Activated CD8-positive, alpha-beta memory T cell treated with anti-CD3 and anti-CD28 coated beads for 4 hours (primary cell): ENCODE data around the gene PLEKHN1.
"Not testable (repeated sequence)": the region's sequence is repeated elsewhere in the genome, so short reads cannot be mapped to it uniquely, and the experiment has no call there.

Experiments used
- DNase-seq, 2 donors: peaks; one replicate each; pipeline ENCODE4 v3.0.0-alpha.2; 2020; ENCODE audit warnings: low read depth in 2 of 2

Gene PLEKHN1

DNA sequence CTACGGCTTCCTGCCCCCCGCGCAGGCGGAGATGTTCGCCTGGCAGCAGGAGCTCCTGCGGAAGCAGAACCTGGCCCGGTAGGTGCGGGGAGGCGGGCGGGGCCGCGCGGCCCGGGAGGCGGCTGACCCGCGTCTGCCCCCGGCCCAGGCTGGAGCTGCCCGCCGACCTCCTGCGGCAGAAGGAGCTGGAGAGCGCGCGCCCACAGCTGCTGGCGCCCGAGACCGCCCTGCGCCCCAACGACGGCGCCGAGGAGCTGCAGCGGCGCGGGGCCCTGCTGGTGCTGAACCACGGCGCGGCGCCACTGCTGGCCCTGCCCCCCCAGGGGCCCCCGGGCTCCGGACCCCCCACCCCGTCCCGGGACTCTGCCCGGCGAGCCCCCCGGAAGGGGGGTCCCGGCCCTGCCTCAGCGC is 23.9 kb upstream of the PLEKHN1 start:
- no peak for DNase-seq

DNA sequence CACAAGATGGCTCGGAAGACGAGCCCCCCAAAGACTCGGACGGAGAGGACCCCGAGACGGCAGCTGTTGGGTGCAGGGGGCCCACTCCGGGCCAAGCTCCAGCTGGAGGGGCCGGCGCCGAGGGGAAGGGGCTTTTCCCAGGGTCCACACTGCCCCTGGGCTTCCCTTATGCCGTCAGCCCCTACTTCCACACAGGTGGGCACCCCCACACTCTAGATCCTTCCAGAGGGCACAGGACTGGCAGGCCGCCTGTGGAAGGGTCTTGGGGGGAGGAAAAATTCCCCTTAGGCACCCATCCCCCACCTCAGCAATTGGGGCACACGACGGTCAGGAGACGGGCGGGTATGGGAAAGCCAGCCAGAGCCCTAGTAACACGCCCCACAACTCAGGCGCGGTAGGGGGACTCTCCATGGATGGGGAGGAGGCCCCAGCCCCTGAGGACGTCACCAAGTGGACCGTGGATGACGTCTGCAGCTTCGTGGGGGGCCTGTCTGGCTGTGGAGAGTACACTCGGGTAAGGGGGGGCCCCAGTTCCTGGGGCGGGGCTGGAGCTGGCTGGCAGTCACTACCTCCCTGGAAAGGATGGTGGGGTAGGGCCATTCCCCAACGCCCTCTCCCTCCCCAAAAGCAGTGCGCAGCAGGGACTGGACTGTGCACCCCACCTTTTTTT is 23.3 kb upstream of the PLEKHN1 start:
- DNase-seq: no peak

DNA sequence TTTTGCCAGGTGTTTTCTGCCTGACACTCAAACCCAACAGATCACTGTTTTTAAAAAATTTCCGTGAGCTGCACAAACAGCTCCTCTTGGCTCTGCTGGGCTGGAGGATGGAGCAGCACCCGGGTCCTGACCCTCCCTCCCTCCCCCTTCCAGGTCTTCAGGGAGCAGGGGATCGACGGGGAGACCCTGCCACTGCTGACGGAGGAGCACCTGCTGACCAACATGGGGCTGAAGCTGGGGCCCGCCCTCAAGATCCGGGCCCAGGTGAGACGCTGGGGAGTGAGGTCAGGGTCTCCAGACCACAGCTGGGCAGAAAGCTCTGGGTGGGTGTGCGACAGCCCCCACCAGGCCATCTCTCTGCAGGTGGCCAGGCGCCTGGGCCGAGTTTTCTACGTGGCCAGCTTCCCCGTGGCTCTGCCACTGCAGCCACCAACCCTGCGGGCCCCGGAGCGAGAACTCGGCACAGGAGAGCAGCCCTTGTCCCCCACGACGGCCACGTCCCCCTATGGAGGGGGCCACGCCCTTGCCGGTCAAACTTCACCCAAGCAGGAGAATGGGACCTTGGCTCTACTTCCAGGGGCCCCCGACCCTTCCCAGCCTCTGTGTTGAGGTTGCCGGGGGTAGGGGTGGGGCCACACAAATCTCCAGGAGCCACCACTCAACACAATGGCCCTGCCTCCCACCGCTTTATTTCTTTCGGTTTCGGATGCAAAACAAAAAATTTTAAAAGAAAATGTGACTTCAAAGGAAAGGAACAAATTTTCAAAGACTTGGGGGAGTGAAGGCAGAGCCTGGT is 22.5 kb upstream of the PLEKHN1 start:
- DNase-seq: no peak

DNA sequence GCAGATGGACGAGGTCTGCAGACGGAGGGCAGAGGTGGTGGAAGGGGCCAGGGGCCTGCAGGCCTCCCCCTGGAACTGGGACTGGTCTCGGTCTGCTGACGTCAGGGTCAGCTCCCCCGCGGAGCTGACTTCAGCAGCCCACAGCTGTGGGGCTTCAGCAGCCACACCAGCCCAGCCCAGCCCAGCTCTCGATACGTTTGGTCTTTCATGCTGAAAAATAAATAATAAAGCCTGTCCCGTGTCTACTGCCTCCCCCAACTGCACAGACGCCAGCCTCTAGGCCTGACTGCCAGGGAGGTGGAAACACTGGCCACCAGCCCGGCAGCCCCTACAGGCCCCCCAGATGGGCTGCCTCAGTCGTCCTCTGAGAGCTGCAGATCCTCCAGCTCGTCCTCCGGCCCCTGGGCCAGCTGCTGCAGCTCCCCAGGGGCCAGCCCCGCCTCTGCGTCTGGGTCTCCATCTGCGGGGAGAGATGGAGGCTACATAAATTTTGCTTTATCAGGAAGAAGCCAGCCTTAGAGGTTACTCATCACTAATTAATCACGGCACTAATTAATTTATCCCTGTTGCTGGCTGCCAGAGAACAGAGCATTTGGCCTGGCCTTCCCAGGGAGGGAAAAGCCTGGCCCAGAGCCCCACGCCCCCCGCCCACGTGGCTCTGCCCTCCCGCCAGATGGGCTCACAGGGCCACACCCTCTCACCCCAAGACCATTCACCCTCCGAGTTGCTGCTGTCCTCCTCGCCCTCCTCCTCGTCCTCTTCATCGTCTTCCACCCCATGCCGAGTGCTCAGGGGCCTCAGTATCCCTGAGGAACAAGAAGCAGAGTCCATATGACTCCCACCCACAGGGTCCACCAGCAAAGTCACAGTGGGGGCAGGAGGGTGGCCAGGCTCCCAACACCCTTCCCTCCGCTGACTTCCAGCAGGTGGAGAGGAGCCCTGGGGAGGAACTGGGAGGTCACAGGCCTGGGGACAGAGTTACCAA is 21.6 kb upstream of the PLEKHN1 start:
- DNase-seq: no peak

DNA sequence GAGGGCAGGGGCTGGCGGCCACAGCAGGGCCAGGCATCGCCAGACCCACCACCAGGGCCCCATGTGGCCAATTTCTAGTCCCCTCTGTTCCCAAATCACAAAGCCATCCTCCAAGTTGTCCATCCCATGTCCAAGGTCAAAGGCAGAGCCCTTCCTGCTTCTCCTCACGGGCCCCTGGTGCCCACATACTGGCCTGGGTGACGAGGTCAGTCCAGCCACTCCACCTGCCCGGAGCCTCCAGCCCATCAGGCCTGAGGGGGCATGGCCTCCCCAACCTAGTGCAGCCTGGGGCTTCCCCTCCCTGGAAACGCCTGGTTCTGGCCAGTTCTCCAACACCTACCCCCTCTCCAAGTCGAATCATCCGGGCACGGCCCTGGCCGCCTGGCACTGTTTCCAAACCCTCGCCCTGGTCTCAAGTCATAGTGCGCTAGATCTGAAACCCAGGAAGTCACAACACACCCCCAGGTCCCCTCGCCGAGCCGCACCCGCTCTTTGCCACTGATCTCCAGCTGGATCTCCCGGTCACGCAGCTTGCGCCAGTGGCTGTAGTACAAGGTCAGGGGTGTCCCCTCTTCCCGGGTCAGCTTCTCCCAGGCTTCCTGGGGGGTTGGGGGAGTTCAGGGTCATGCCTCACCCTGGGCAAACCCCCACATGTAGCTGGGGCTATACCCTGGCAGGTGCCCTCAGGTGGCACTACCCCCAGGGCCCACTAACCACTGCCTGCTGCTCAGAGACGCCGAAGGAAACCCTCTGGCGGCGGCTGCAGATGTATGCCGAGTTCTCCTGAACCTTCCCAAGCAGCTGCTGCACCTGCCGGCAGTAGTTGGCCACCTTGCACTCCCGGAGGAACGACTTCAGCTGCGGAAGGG is 20.4 kb upstream of the PLEKHN1 start:
- no peak for DNase-seq

DNA sequence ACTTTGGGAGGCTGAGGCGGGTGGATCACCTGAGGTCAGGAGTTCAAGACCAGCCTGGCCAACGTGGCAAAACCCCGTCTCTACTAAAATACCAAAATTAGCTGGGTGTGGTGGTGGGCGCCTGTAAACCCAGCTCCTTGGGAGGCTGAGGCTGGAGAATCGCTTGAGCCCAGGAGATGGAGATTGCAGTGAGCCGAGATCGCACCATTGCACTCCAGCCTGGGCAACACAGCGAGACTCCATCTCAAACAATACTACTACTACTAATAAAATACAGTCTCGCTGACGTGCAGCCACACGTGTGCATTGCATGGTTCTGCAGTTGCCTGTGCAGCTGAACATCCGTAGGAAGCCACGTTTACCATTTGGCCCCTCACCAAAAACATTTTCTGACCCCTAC is 19.5 kb upstream of the PLEKHN1 start:
- DNase-seq: not testable (repeated sequence)

DNA sequence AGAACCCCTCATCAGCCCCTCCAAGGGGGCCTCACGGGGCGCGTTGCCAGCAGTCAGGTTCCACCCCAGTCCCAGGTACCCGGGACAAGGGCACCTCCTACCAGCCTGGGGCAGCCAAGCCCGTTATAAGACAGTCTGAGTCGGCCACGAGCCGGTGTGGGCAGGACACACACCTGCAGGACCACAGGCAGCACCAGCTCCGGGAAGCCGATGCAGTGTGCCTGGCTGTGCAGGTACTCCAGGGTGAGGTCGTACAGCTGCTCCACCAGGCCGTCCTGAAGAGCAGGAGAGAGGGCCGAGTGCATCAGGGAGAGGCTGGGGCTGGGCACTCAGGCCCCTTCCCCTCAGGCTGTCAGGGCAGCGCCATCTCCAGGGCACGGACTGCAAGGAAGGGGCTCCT is 18.3 kb upstream of the PLEKHN1 start:
- DNase-seq: no peak

DNA sequence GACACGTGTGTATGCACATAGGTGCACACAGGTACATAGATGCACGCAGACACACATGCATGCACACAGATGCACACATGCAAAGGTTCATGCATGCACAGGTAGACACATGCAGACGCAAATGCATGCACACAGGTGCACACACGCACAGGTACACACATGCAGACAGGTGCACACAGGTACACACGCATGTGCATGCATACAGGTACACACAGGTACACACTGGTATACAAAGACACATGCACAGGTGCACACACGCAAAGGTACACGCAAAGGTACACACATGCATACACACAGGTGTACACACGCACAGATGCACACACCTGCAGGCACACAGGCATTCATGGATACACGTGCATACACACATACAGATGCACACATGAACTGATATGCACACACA is 16.0 kb upstream of the PLEKHN1 start:
- no peak for DNase-seq

DNA sequence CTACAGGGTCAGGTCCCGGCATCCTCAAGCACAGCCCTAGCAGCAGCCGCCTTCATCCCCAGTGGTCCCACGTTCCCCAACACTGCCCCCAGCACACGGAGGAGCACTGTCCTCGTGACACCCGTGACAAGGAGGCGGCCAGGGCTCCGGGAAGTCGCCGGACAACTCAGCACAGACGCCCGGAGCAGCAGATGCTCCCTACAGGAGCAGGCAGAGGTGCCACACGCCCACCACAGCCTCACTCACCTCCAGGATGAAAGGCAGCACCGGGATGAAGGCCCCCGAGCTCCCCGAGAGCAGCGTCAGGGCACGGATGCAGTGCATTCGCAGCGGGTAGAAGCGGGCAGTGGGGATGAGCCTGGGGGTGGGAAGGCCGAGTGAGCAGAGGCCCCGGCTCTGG is 15.4 kb upstream of the PLEKHN1 start:
- no peak for DNase-seq

DNA sequence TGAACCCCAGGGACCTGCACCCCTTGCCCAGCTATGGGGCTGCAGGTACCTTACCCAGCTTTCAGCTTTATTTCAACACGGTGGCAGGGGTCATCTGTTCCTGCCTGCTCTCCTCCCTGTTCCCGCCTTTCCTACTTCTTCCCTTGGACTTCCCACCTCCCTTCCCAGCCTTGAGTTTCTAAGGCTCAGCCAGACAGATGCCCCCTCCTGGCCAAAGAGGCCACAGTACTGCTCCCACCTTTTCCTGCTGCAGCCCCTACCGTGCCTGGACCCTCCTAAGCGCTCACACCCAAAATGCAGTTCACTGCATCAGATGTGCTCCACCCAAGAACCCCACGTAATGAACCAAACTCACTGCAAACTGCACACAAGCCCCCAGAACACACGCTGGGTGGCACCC is 14.9 kb upstream of the PLEKHN1 start:
- DNase-seq: no peak

DNA sequence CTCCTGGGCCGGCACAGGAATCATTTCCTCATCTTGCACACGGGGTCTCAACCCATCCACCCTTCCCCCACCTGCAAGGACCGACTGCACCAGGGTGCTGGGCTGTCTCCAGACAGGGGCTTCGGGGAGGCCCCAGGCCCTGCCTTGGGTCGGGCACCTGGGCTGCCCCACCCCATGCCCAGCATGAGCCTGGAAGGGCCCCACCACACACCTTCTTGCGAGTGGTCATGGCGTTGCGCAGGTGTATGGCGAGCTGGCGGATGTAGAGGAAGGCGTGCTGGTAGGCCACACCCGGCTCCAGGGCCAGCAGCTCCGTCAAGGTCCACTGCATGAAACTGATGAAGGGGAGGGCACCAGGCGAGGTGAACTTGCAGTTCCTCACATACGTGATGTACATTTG is 14.1 kb upstream of the PLEKHN1 start:
- DNase-seq: no peak

DNA sequence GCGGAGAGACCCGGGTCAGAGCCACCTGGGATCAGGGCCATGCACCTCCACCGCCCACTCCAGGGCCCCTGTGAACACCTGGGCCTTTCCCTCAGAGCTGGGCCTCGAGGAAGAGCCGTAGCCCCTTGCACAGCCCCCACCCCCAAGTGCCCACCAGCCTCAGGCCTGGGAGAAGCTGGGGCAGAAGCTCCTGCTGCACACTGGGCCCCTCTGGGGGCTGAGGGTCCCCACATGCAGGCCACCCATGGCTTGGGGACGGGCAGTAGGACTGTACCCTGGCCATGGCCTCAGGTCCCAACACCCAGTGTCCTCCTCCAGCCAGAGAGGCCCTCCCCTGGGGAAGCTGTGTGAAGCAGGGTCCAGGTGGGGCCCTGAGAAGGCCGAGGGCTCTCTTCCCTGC is 13.7 kb upstream of the PLEKHN1 start:
- no peak for DNase-seq

DNA sequence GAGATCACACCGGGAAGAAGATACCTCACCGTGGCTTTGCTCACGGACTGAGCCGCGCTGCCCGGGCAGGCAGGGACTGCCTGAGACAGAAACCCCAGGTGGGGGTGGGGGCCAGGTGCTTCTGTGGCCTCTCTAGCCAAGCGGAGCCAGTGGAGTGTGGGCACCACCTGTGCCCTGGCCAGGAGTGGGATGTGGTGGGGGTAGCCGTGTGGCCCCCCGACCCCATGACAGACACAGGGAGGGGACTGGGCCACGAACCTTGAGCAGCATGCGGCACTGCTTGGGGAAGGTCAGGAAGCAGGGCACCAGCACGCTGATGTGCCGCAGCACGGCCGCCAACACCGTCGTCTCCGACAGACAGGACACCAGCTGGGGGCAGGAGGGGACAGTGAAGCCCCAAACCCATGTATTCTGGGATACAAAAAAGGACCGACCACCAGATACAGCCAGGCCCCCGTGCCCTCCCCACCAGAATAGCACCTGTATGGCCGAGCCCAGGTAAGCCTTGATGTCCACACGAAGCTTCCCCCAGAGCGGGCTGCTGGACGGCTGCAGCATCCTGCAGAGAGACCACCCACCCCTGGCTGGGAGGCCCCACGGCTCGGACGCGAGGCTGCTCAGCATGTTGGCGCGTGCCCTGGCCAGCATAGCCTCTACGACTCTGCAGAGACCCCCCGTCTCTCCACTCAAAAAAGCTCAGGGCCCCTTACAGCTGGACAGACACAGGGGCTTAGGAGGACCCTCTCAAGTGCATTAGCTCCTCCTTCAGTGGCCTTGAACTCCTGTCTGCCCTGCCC is 12.6 kb upstream of the PLEKHN1 start:
- no peak for DNase-seq

DNA sequence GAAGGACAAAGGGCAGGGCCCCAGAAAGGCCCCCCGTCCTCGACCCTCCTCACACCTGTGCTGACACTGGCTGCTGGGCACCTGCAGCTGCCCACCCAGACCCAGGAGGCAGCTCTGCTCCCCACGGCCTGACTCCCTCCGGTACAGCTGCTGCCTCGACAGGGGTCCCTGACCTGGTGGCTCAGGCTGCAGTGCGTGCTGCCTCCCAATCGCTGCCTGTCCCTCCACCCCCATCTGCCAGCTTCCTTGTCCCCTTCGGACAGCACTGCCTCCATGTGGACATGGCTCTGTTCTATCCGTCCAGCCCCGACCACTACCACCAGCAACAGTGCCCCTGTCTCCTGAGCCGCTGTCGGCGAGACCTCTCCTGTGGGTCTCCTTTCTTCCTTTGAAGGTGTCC is 11.4 kb upstream of the PLEKHN1 start:
- no peak for DNase-seq

DNA sequence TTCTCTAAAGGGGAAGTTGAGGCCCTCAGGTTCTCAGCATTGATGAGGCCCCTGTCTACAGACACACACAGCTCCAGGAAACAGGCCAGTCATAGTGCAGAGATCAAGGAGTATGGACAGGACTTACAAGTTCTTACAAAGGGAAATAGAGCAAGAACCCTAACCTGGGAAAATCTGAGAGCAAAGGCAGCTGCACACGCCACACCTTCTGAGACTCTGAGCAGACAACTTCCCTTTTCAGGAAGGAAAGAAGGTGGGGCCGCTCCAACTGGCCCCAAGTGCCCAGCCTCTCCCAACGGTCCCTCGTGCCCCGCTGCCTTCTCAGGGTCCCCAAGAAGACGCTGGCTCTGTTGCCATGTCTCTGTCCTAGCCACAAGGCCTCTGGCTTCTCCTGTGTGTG is 10.8 kb upstream of the PLEKHN1 start:
- no peak for DNase-seq

DNA sequence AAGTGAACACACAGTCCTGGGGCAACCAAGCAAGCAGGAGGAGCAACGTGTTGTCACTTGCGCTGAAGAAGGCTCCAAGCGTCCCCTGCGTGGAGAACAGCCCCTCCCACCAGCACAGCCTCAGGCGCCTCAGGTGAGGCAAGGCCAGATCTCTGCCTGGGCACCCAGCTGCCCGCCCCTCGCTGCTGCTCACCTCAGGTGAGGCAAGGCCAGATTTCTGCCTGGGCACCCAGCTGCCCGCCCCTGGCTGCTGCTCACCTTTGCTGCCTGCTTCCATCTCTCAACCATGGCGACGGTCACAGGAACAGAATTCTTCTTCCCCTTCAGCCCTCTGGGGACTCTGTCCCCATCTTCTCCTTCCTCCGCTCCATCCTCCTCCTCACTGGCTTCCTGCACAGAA is 9.6 kb upstream of the PLEKHN1 start:
- DNase-seq: no peak

DNA sequence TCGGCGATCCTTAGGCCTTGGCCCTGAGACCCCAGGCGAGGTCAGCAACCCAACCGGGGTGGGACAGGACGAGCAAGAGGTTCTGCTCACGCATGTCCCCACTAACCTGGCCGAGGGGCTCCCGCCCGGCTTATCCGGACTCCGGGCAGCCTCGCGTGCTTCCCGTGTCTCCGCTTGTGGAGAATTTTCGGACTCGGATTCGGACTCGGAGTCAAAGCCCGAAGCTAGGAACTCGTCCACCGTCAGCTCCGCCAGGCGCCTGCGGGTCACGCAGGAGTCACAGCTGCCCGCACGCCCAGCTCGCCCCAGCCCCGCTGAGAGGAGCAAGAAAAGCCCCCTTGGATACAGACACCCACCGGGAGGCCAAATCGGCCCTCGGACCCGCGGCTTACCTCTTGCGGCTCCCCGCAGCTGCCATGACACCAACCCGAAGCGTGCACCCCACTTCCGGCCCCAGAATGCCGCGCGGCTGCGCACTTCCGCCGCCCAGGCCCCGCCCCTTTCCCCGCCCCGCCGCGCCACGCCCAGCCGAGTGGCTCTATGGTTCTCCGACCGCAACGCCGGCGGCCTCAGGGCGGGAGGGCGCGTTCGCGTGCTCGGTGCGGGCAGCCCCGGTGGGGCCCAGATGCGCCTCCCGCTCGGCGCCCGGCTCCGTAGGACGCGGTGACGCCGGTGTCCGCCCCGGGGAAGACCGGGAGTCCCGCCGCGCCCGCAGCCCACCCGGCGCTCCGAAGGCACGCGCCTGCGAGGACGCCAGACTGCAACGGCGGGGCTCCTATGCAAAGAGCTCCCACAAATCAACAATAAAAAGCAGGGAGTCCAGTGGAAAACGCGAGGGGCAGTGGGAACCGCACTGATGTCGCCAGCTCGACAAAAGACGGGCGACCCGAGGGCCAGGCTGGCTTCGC is 7.2 kb upstream of the PLEKHN1 start, which contains the start of gene NOC2L:
TSS of gene NOC2L (minus strand) at position 434 of the 908 bp plus-strand sequence. CDS start at position 418, 16 bp downstream.
- peak; percentile 90 to 97 for DNase-seq

DNA sequence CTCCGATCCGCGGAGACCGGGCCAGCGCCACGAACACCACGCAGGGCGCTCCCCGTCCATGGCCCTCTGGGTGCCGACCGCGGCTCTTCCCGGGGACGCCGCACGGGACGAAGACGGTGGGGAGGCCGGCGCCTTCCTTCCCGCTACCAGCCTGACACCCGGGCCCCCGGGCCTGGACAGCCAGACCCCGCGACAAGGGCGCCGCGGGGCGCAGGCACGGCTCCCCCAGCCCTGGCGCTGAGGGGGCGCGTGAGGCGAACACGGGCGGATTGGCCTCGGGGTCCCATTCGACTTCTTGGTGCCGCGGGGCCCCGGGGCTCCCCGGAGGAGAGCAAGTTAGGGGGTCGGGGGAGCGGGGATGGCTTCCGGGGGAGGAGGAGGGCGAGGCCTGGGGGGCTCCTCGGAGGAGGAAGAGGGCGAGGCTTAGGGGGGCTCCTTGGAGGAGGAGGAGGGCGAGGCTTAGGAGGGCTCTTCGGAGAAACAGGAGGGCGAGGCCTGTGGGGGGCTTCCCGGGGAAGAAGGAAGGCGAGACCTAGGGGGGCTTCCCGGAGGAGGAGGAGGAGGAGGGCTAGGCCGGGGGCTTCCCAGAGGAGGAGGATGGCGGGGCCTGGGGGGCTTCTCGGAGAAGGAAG is 6.4 kb upstream of the PLEKHN1 start:
- DNase-seq: no peak
